Stomach (tissue), 4 donors: ENCODE results near the gene ADNP2.

Experiments
- CTCF ChIP-seq, 7 experiments: fragments of 450-650 bp in 4 of 7; fragments of 200-600 bp in 3 of 7; sonication (generic) in 3 of 7; IDR thresholded peaks; one replicate each; pipeline ENCODE4 v1.5.1; 2016 to 2019; ENCODE audit warnings: antibody characterized with exemption in 7 of 7, control low read depth in 2 of 7, mild to moderate bottlenecking in 1 of 7
- EP300 ChIP-seq: sonication (generic); formaldehyde crosslinking; IDR thresholded peaks from one replicate; pipeline ENCODE4 v1.6.1; 2017; ENCODE audit warnings: antibody characterized with exemption
- POLR2A ChIP-seq, 4 donors: fragments of 450-650 bp; IDR thresholded peaks; one replicate each; pipeline ENCODE4 v1.6.1; 2016; ENCODE audit warnings: antibody characterized with exemption in 4 of 4, control low read depth in 2 of 4, mild to moderate bottlenecking in 1 of 4, moderate library complexity in 1 of 4
- POLR2AphosphoS5 ChIP-seq, 3 donors: sonication (generic); formaldehyde crosslinking; IDR thresholded peaks; one replicate each; pipeline ENCODE4 v1.6.1; 2016; ENCODE audit warnings: antibody characterized with exemption in 3 of 3

DNA sequence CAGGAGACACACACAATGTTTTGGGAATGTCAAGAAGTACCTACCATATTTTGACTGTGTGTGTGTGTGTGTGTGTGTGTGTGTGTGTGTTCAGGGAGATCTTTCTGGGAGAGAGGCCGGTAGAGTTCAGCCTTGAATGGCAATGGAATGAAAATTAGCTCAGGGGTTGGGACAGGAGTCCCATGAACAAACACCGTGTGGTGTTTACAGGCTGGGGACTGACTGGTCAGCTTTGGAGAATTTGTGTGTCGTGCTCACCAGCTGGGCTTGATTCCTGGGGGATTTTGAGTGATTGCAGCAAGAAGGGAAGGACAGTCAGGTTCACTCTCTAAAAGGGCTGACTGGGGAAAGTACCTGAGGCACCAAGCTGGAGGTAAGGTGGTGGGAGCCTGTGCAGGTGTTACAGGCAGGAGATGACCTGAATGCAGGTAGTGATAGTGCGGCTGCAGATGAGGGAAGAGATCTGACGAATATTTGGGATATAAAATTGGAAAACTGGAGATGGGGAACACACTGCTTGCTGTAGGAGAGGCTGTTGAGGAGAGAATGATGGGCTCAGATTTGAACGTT, 2.5 kb upstream of the ADNP2 start:
- TF ChIP-seq CTCF (IDR thresholded peaks at IDR 0.05) (no peak), POLR2A (IDR thresholded peaks at IDR 0.05) (no peak), EP300 (no peak), POLR2AphosphoS5 (IDR thresholded peaks at IDR 0.05) (no peak)
